SU-DHL-6 (cell line): Measurements from ENCODE around the gene C12orf50.
"Not testable (repeated sequence)": the region's sequence is repeated elsewhere in the genome, so short reads cannot be mapped to it uniquely, and the experiment has no call there.

ENCODE experiments used
- H2AFZ ChIP-seq: fragments of 200-600 bp; sonication (generic); 2 replicates; pipeline ENCODE4 v1.6.1; 2014; ENCODE audit warnings: low read depth, mild to moderate bottlenecking, moderate library complexity, mixed read lengths, antibody characterized with exemption, low read length; ENCODE audit not compliant: severe bottlenecking
- H3F3A ChIP-seq: fragments of 200-600 bp; shearing (Covaris generic); 2 replicates; pipeline ENCODE4 v1.6.0; 2016; ENCODE audit warnings: antibody characterized with exemption, mild to moderate bottlenecking; ENCODE audit not compliant: insufficient read depth
- H3K27ac ChIP-seq: fragments of 200-600 bp; sonication (generic); 2 replicates; pipeline ENCODE4 v1.5.1; 2016; ENCODE audit warnings: low read depth, mild to moderate bottlenecking, low read length, moderate library complexity, mixed read lengths
- H3K27me3 ChIP-seq: fragments of 200-600 bp; sonication (generic), shearing (Covaris generic); 2 replicates; pipeline ENCODE4 v1.6.0; 2014; ENCODE audit warnings: mild to moderate bottlenecking, low read length
- H3K36me3 ChIP-seq: fragments of 200-600 bp; sonication (generic); 2 replicates; pipeline ENCODE4 v1.6.1; 2014; ENCODE audit warnings: mild to moderate bottlenecking, low read length, mixed read lengths
- H3K4me2 ChIP-seq: fragments of 300-600, 200-600 bp; shearing (Covaris generic), sonication (generic); 2 replicates; pipeline ENCODE4 v1.6.0; 2014; ENCODE audit warnings: low read length, low read depth, mild to moderate bottlenecking; ENCODE audit not compliant: poor library complexity, severe bottlenecking
- H3K4me3 ChIP-seq: fragments of 200-600 bp; sonication (generic); 2 replicates; pipeline ENCODE4 v1.5.1; 2014; ENCODE audit warnings: antibody characterized with exemption, low read length, mild to moderate bottlenecking, mixed read lengths; ENCODE audit not compliant: insufficient read depth, poor library complexity, severe bottlenecking
- H3K79me2 ChIP-seq: fragments of 200-600 bp; sonication (generic); 2 replicates; pipeline ENCODE4 v1.6.1; 2014; ENCODE audit warnings: mild to moderate bottlenecking, low read length, moderate library complexity; ENCODE audit not compliant: insufficient read depth
- H3K9ac ChIP-seq: fragments of 200-600 bp; sonication (generic); 2 replicates; pipeline ENCODE4 v1.7.0; 2014; ENCODE audit warnings: mild to moderate bottlenecking, low read length
- H3K9me2 ChIP-seq: fragments of 200-600 bp; sonication (generic); replicated peaks from 2 replicates; pipeline ENCODE4 v1.6.1; 2014; ENCODE audit warnings: low read length; ENCODE audit not compliant: insufficient read depth
- H3K9me3 ChIP-seq: fragments of 200-600 bp; sonication (generic); 2 replicates; pipeline ENCODE4 v1.6.1; 2014; ENCODE audit warnings: low read length, mixed read lengths; ENCODE audit not compliant: insufficient read depth
- H4K20me1 ChIP-seq: fragments of 200-600 bp; sonication (generic); 2 replicates; pipeline ENCODE4 v1.6.1; 2014; ENCODE audit warnings: low read depth, mild to moderate bottlenecking, antibody characterized with exemption, low read length, moderate library complexity, mixed read lengths
- CTCF ChIP-seq: fragments of 200-600 bp; sonication (generic); IDR thresholded peaks from one replicate; pipeline ENCODE4 v1.5.1; 2017; ENCODE audit warnings: antibody characterized with exemption, mild to moderate bottlenecking, low read length, moderate library complexity; ENCODE audit not compliant: insufficient read depth, poor library complexity, severe bottlenecking
- EZH2phosphoT487 ChIP-seq: fragments of 200-600 bp; sonication (generic), shearing (Covaris generic); conservative IDR thresholded peaks from 2 replicates; pipeline ENCODE4 v1.6.1; 2018; ENCODE audit warnings: mild to moderate bottlenecking, antibody characterized with exemption, low read length, moderate library complexity, mixed read lengths

The C12orf50 gene

GRCh38 chr12:87975879-87976278, 53.3 kb downstream of the C12orf50 start:
- H3K4me2 ChIP-seq = no peak overlapping the region
- H3K79me2 ChIP-seq = no peaks in the 10 kb centered on the region
- H3K9ac ChIP-seq = no peak overlapping the region
- no peaks in the 10 kb centered on the region for H3K36me3 ChIP-seq
- no peak overlapping the region for H3K27ac ChIP-seq
- no peaks in the 10 kb centered on the region for H4K20me1 ChIP-seq
- TF ChIP-seq EZH2phosphoT487 (no peak), CTCF (no peak)
- no peaks in the 10 kb centered on the region for H3K9me3 ChIP-seq
- no peak overlapping the region for H3K4me3 ChIP-seq
- H3K27me3 ChIP-seq = no peaks in the 10 kb centered on the region
- no peaks in the 10 kb centered on the region for H3K9me2 ChIP-seq
- no peaks in the 10 kb centered on the region for H3F3A ChIP-seq
- no peak overlapping the region for H2AFZ ChIP-seq

- H3K36me3 ChIP-seq = no peaks in the 10 kb centered on the region
- no peaks in the 10 kb centered on the region for H3K27me3 ChIP-seq
- no peaks in the 10 kb centered on the region for H4K20me1 ChIP-seq
- H3K27ac ChIP-seq = no peak overlapping the region
- no peaks in the 10 kb centered on the region for H3K9me3 ChIP-seq
- no peaks in the 10 kb centered on the region for H3K9me2 ChIP-seq
- no peak overlapping the region for H3K4me2 ChIP-seq
- H3K9ac ChIP-seq = no peak overlapping the region
- no peak overlapping the region for H2AFZ ChIP-seq
- H3K4me3 ChIP-seq = no peak overlapping the region
- H3F3A ChIP-seq = no peaks in the 10 kb centered on the region
- H3K79me2 ChIP-seq = no peaks in the 10 kb centered on the region
- TF ChIP-seq EZH2phosphoT487 (no peak), CTCF (no peak)
Measured at GRCh38 chr12:87967871-87968270, 61.3 kb downstream of the C12orf50 start.

GRCh38 chr12:87960566-87960965, 68.6 kb downstream of the C12orf50 start:
- TF ChIP-seq EZH2phosphoT487 = no peak
- no peak for TF ChIP-seq CTCF
- H3K27ac ChIP-seq = no peak overlapping the region
- H3K4me3 ChIP-seq = no peak overlapping the region
- H3K4me2 ChIP-seq = no peak overlapping the region
- no peaks in the 10 kb centered on the region for H3K9me3 ChIP-seq
- no peaks in the 10 kb centered on the region for H4K20me1 ChIP-seq
- H3K79me2 ChIP-seq = no peaks in the 10 kb centered on the region
- H3K36me3 ChIP-seq = no peaks in the 10 kb centered on the region
- H3K9ac ChIP-seq = no peak overlapping the region
- H3K27me3 ChIP-seq = no peaks in the 10 kb centered on the region
- H3F3A ChIP-seq = no peaks in the 10 kb centered on the region
- H2AFZ ChIP-seq = no peak overlapping the region
- H3K9me2 ChIP-seq = no peaks in the 10 kb centered on the region

DNA sequence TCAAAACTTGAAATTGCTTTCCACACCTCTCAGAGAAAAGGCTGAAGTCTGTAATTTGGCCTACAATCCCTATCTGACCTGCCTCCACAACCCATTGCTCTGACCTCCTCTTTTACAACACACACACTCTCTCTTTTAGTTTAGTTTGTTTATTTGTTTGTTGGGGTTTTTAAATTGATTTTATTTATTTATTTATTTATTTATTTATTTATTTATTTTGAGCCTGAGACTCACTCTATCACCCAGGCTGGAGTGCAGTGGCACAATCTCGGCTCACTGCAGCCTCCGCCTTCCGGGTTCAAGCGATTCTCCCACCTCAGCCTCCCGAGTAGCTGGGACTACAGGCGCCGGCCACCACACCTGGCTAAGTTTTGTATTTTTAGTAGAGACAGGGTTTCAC, 75.2 kb downstream of the C12orf50 start:
- H2AFZ ChIP-seq, H3K9me2 ChIP-seq, H3K27me3 ChIP-seq, H3K4me2 ChIP-seq, H3K27ac ChIP-seq, H3K9me3 ChIP-seq, H3F3A ChIP-seq, H3K9ac ChIP-seq, H4K20me1 ChIP-seq, H3K36me3 ChIP-seq, H3K79me2 ChIP-seq, H3K4me3 ChIP-seq: not testable (repeated sequence)
